Measurements from ENCODE around the gene SPTSSB.

GRCh38 chr3:161414907-161415306, 43.6 kb upstream of the SPTSSB start:
- TF ChIP-seq EP300 (IDR thresholded peaks at IDR 0.05): no peak
- no peak for TF ChIP-seq CTCF (IDR thresholded peaks at IDR 0.05)
